Nephron (organoid): ENCODE measurements around the gene BHLHA15.

Experiments used
- H3K27ac Mint-ChIP-seq, 3 experiments: 2 replicates each; pipeline ENCODE4 v1.8.0; 2020; ENCODE audit warnings: mixed read lengths in 3 of 3, mild to moderate bottlenecking in 2 of 3, moderate library complexity in 1 of 3
- H3K27me3 Mint-ChIP-seq: 2 replicates; pipeline ENCODE4 v1.8.0; 2021; ENCODE audit warnings: low read depth, mild to moderate bottlenecking, moderate library complexity, mixed read lengths
- H3K36me3 Mint-ChIP-seq: 2 replicates; pipeline ENCODE4 v1.8.0; 2020; ENCODE audit warnings: low read depth, mixed read lengths
- H3K4me1 Mint-ChIP-seq: 2 replicates; pipeline ENCODE4 v1.8.0; 2020; ENCODE audit warnings: mixed read lengths
- H3K4me3 Mint-ChIP-seq, 3 experiments: 2 replicates each; pipeline ENCODE4 v1.8.0; 2020; ENCODE audit warnings: mild to moderate bottlenecking in 3 of 3, mixed read lengths in 3 of 3, moderate library complexity in 2 of 3
- H3K9me3 Mint-ChIP-seq: 2 replicates; pipeline ENCODE4 v1.8.0; 2020; ENCODE audit warnings: mixed read lengths
- TF ChIP-seq, protein P1 (sequence below), 3 experiments: fragments of 200-600 bp; sonication (generic); IDR thresholded peaks; one replicate each; pipeline ENCODE4 v1.5.0; 2021; ENCODE audit warnings: antibody characterized with exemption in 3 of 3; ENCODE audit not compliant: unreplicated experiment in 3 of 3

Gene BHLHA15

DNA sequence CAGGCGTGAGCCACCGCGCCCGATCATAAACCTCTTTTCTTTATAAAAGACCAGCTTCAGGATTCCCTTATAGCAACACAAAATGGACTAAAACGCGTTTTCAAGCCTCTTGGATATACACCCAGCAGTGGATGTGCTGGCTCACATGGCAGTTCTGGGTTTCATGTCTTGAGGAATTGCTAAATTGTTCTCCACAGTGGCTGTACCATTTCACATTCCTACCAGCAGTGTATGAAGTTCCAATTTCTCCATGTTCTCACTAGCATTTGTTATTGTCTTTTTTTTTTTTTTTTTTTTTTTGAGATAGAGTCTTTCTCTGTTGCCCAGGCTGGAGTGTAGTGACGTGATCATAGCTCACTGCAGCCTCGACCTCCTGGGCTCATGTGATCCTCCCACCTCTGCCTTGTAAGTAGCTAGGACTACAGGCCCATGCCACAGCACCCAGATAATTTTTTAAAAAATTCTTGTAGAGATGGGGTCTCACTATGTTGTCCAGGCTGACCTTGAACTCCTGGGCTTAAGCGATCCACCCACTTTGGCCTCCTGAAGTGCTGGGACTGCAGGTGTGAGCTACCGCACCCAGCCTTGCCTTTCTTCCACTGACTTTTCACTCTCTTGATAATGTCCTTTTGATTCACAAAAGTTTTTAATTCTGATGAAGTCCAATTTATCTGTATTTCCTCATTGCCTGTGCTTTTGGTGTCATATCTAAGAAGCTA is 23.3 kb downstream of the BHLHA15 start:
- peaks cover 14% of the 10 kb centered on the region for H3K36me3 Mint-ChIP-seq
- no peaks in the 10 kb centered on the region for H3K4me1 Mint-ChIP-seq
- no peaks in the 10 kb centered on the region for H3K27me3 Mint-ChIP-seq
- no peak overlapping the region for H3K4me3 Mint-ChIP-seq
- H3K9me3 Mint-ChIP-seq: no peaks in the 10 kb centered on the region
- TF ChIP-seq, protein P1, sequence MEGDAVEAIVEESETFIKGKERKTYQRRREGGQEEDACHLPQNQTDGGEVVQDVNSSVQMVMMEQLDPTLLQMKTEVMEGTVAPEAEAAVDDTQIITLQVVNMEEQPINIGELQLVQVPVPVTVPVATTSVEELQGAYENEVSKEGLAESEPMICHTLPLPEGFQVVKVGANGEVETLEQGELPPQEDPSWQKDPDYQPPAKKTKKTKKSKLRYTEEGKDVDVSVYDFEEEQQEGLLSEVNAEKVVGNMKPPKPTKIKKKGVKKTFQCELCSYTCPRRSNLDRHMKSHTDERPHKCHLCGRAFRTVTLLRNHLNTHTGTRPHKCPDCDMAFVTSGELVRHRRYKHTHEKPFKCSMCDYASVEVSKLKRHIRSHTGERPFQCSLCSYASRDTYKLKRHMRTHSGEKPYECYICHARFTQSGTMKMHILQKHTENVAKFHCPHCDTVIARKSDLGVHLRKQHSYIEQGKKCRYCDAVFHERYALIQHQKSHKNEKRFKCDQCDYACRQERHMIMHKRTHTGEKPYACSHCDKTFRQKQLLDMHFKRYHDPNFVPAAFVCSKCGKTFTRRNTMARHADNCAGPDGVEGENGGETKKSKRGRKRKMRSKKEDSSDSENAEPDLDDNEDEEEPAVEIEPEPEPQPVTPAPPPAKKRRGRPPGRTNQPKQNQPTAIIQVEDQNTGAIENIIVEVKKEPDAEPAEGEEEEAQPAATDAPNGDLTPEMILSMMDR (IDR thresholded peaks at IDR 0.05; ENCODE audit: unreplicated experiment in 3 of 3): no peak
- H3K27ac Mint-ChIP-seq: no peak overlapping the region

DNA sequence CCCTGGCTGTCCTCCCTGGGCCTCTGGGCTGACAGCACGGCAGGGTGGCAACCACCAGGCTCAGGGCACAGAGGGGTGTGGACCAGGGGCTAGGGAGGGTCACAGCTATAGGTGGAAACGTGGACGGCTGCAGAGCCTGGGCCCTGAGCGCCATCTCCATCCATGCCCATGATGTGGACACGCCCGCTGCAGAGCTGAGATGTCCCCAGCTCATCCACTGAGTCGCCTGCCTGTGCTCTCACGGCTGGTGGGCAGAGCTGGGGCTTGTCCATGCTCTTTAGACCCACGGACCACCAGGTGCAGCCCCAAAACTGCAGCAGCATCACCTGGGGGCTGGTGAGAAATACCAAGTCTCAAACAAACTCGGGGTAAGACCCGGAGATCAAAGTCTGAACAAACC is 24.7 kb downstream of the BHLHA15 start:
- Mint-ChIP-seq H3K4me3 (no peak overlapping the region), H3K4me1 (no peaks in the 10 kb centered on the region), H3K27ac (no peak overlapping the region), H3K36me3 (peaks cover 17% of the 10 kb centered on the region), H3K27me3 (no peaks in the 10 kb centered on the region), H3K9me3 (no peaks in the 10 kb centered on the region)
- TF ChIP-seq, protein P1 (IDR thresholded peaks at IDR 0.05; ENCODE audit: unreplicated experiment in 3 of 3): no peak

DNA sequence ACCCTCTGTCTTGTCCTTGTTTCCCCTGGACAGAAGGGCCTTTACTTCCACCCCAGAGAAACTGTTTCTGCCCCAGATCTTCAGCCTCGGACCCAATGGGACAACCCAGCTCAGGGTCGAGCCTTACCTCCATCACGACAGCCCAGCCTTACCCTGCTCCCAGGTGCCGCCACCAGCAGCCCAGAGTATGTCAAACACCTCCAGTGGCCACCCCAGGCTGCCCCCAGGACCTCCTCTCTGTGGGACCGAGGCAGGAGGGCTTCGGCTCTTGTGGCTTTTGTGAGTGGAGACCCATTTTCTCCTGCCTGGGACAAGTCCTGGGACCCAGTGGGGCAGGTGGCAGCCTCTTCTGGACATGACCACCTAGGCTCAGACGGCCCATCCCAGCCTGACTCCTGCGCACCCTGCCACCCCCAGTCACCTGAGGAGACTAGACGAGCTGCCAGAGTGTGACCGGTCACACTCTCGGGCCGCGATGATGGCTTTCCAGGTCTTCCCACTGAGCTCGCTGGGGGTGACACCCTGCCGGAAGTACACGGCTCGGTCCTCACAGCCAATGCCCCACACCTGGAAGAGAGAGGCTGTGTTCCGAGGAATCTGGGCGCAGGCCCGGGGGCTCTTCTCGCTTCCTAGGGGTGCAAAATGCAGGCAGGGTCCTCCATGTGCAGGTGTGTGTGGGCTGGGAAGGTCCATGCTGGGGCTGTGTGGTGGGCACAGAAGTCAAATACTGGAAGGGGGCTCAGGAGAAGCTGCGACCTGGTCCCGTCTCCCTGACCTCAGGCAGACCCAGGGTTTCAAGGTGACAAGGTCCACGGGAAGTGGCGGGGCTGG is 25.3 kb downstream of the BHLHA15 start:
- H3K4me3 Mint-ChIP-seq: no peak overlapping the region
- H3K27ac Mint-ChIP-seq: no peak overlapping the region
- H3K27me3 Mint-ChIP-seq: no peaks in the 10 kb centered on the region
- no peaks in the 10 kb centered on the region for H3K9me3 Mint-ChIP-seq
- H3K4me1 Mint-ChIP-seq: no peaks in the 10 kb centered on the region
- TF ChIP-seq, protein P1 (IDR thresholded peaks at IDR 0.05; ENCODE audit: unreplicated experiment in 3 of 3): no peak
- peaks cover 22% of the 10 kb centered on the region for H3K36me3 Mint-ChIP-seq

DNA sequence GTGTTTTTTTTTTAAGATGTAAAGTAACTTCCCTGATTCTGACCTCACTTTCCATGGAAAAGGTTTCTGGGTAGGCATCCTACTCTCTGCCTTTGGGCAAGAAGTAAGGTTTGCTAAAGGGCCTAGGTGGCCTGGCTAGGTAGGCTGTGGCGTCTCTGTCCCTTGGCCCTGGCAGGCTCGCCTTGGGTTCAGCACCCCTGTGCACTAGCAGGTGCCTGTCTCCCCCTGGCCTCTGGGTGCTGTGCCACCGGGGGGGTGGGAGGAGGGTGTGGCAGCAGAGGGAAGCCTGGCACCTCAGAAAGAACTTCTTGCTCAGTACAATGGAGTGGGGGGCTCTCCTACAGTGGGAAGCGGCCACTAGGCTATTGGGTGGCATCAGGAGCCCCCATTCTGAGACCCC is 26.8 kb downstream of the BHLHA15 start:
- Mint-ChIP-seq H3K27ac (no peak overlapping the region), H3K9me3 (no peaks in the 10 kb centered on the region), H3K4me1 (no peaks in the 10 kb centered on the region), H3K4me3 (no peak overlapping the region), H3K36me3 (peaks cover 22% of the 10 kb centered on the region), H3K27me3 (no peaks in the 10 kb centered on the region)
- TF ChIP-seq, protein P1 (IDR thresholded peaks at IDR 0.05; ENCODE audit: unreplicated experiment in 3 of 3): no peak

DNA sequence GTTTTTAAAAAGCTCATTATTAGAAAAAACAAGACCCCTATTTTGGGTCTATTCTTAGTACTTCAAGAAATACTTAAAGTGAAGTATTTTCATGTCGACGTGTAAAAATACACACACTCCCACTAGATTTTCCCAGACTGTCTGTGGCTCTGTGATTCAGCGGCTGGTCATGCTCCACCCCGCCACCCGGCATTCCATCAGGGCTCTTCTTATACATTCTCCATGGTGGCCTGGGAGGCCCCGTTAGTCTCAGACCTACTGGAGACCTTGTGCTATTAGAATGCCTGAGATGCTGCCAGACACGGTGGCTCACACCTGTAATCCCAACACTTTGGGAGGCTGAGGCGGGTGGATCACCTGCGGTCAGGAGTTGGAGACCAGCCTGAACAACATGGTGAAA is 27.7 kb downstream of the BHLHA15 start:
- no peaks in the 10 kb centered on the region for H3K9me3 Mint-ChIP-seq
- H3K27me3 Mint-ChIP-seq: no peaks in the 10 kb centered on the region
- H3K4me3 Mint-ChIP-seq: no peak overlapping the region
- H3K36me3 Mint-ChIP-seq: peaks cover 22% of the 10 kb centered on the region
- H3K4me1 Mint-ChIP-seq: no peaks in the 10 kb centered on the region
- TF ChIP-seq, protein P1 (IDR thresholded peaks at IDR 0.05; ENCODE audit: unreplicated experiment in 3 of 3): no peak
- H3K27ac Mint-ChIP-seq: no peak overlapping the region
